HEK293 (cell line): Measurements from ENCODE around the gene FOXK2.
A peak's percentile ranks its signal among the peaks of the same experiment; 100 is the strongest.

Source experiments
- CTCF ChIA-PET: fragments of 350-600 bp; formaldehyde crosslinking; extraction: SDS; loops from one replicate; lab custom pipeline; 2021; ENCODE audit warnings: antibody characterized with exemption; lab: Yijun Ruan, JAX
- POLR2A ChIA-PET: fragments of 300-600 bp; formaldehyde crosslinking; extraction: SDS; loops from one replicate; lab custom pipeline; 2020; ENCODE audit warnings: antibody characterized with exemption, inconsistent platforms; lab: Yijun Ruan, JAX
- H3K27ac ChIP-seq: fragments of 200-500 bp; sonication (Bioruptor generic); 2 replicates; pipeline ENCODE4 v1.5.1; 2014; ENCODE audit warnings: low read depth, low read length, control low read depth, inconsistent platforms; ENCODE audit errors: extremely low read depth
- H3K36me3 ChIP-seq, 2 experiments: fragments of 200-500 bp in 1 of 2; sonication (Bioruptor generic) in 1 of 2; 1 replicate in 1 of 2; 2 replicates in 1 of 2; pipeline ENCODE4 v1.5.1; 2014 to 2017; ENCODE audit warnings: inconsistent platforms in 2 of 2, low read length in 2 of 2; ENCODE audit not compliant: control insufficient read depth in 2 of 2, insufficient read depth in 1 of 2
- H3K4me1 ChIP-seq: fragments of 200-500 bp; sonication (Bioruptor generic); 2 replicates; pipeline ENCODE4 v1.5.1; 2014; ENCODE audit warnings: mild to moderate bottlenecking, low read length, inconsistent platforms; ENCODE audit not compliant: control insufficient read depth, insufficient read depth
- H3K4me3 ChIP-seq: 2 replicates; pipeline ENCODE4 v1.5.1; 2011; ENCODE audit warnings: low read depth, mild to moderate bottlenecking, control low read depth, low read length, moderate library complexity
- H3K9me3 ChIP-seq: fragments of 200-500 bp; sonication (Bioruptor generic); 2 replicates; pipeline ENCODE4 v1.5.1; 2014; ENCODE audit warnings: low read depth, low read length, inconsistent platforms; ENCODE audit not compliant: control insufficient read depth, insufficient read depth
- KLF10 ChIP-seq: fragments of 450-650 bp; IDR thresholded peaks from 2 replicates; pipeline ENCODE4 v1.5.1; 2018; ENCODE audit warnings: missing biosample characterization, mild to moderate bottlenecking, missing genetic modification characterization
- SALL2 ChIP-seq: fragments of 450-650 bp; formaldehyde crosslinking; IDR thresholded peaks from 2 replicates; pipeline ENCODE4 v1.5.0; 2017; ENCODE audit warnings: missing biosample characterization, mild to moderate bottlenecking, missing genetic modification characterization, borderline replicate concordance
- SCRT1 ChIP-seq: fragments of 450-650 bp; formaldehyde crosslinking; IDR thresholded peaks from 2 replicates; pipeline ENCODE4 v1.5.1; 2016; ENCODE audit warnings: missing biosample characterization, missing genetic modification characterization, borderline replicate concordance
- SP3 ChIP-seq: fragments of 450-650 bp; formaldehyde crosslinking; IDR thresholded peaks from 2 replicates; pipeline ENCODE4 v1.5.1; 2016; ENCODE audit warnings: missing biosample characterization, missing genetic modification characterization
- ZBTB20 ChIP-seq: fragments of 450-650 bp; formaldehyde crosslinking; IDR thresholded peaks from 2 replicates; pipeline ENCODE4 v1.5.1; 2016; ENCODE audit warnings: missing biosample characterization, missing genetic modification characterization
- ZBTB21 ChIP-seq: fragments of 450-650 bp; formaldehyde crosslinking; IDR thresholded peaks from 2 replicates; pipeline ENCODE4 v1.5.1; 2017; ENCODE audit warnings: missing biosample characterization, missing genetic modification characterization
- ZBTB7A ChIP-seq: fragments of 450-650 bp; formaldehyde crosslinking; IDR thresholded peaks from 2 replicates; pipeline ENCODE4 v1.5.1; 2016; ENCODE audit warnings: low read depth, missing biosample characterization, missing genetic modification characterization
- ZFP3 ChIP-seq: fragments of 450-650 bp; formaldehyde crosslinking; IDR thresholded peaks from 2 replicates; pipeline ENCODE4 v1.5.1; 2016; ENCODE audit warnings: low read depth, missing biosample characterization, missing genetic modification characterization
- ZFP69B ChIP-seq: fragments of 450-650 bp; formaldehyde crosslinking; IDR thresholded peaks from 2 replicates; pipeline ENCODE4 v1.5.1; 2016; ENCODE audit warnings: missing biosample characterization, missing genetic modification characterization
- ZNF121 ChIP-seq: fragments of 450-650 bp; formaldehyde crosslinking; IDR thresholded peaks from 2 replicates; pipeline ENCODE4 v1.5.1; 2016; ENCODE audit warnings: missing biosample characterization, missing genetic modification characterization
- ZNF248 ChIP-seq: fragments of 450-650 bp; formaldehyde crosslinking; IDR thresholded peaks from 2 replicates; pipeline ENCODE4 v1.5.1; 2017; ENCODE audit warnings: missing biosample characterization, missing genetic modification characterization
- ZNF292 ChIP-seq: fragments of 450-650 bp; formaldehyde crosslinking; IDR thresholded peaks from 2 replicates; pipeline ENCODE4 v1.5.1; 2016; ENCODE audit warnings: low read depth, missing biosample characterization, missing genetic modification characterization, borderline replicate concordance
- ZNF391 ChIP-seq: fragments of 450-650 bp; formaldehyde crosslinking; IDR thresholded peaks from 2 replicates; pipeline ENCODE4 v1.5.1; 2016; ENCODE audit warnings: low read depth, missing biosample characterization, missing genetic modification characterization, borderline replicate concordance
- ZNF426 ChIP-seq: fragments of 450-650 bp; formaldehyde crosslinking; IDR thresholded peaks from 2 replicates; pipeline ENCODE4 v1.5.1; 2017; ENCODE audit warnings: missing biosample characterization, missing genetic modification characterization, mild to moderate bottlenecking, inconsistent platforms, moderate library complexity
- ZNF529 ChIP-seq: fragments of 450-650 bp; formaldehyde crosslinking; IDR thresholded peaks from 2 replicates; pipeline ENCODE4 v1.5.1; 2017; ENCODE audit warnings: missing genetic modification characterization, missing biosample characterization; ENCODE audit not compliant: insufficient replicate concordance
- ZNF555 ChIP-seq: fragments of 450-650 bp; formaldehyde crosslinking; conservative IDR thresholded peaks from 2 replicates; pipeline ENCODE4 v1.5.1; 2017; ENCODE audit warnings: missing biosample characterization, mild to moderate bottlenecking, missing genetic modification characterization, inconsistent platforms
- ZNF561 ChIP-seq: fragments of 450-650 bp; IDR thresholded peaks from 2 replicates; pipeline ENCODE4 v1.5.1; 2018; ENCODE audit warnings: missing biosample characterization, missing genetic modification characterization, borderline replicate concordance
- ZNF585B ChIP-seq: fragments of 450-650 bp; formaldehyde crosslinking; IDR thresholded peaks from 2 replicates; pipeline ENCODE4 v1.5.1; 2016; ENCODE audit warnings: missing biosample characterization, missing genetic modification characterization
- ZNF654 ChIP-seq: fragments of 450-650 bp; formaldehyde crosslinking; IDR thresholded peaks from 2 replicates; pipeline ENCODE4 v1.5.1; 2016; ENCODE audit warnings: low read depth, missing biosample characterization, missing genetic modification characterization
- ZNF658 ChIP-seq: fragments of 450-650 bp; formaldehyde crosslinking; IDR thresholded peaks from 2 replicates; pipeline ENCODE4; 2016; ENCODE audit warnings: missing biosample characterization, missing genetic modification characterization
- ZNF76 ChIP-seq: fragments of 450-650 bp; formaldehyde crosslinking; IDR thresholded peaks from 2 replicates; pipeline ENCODE4; 2016; ENCODE audit warnings: low read depth, missing biosample characterization, missing genetic modification characterization, borderline replicate concordance
- ZNF785 ChIP-seq: fragments of 450-650 bp; formaldehyde crosslinking; IDR thresholded peaks from 2 replicates; pipeline ENCODE4 v1.5.1; 2016; ENCODE audit warnings: missing biosample characterization, missing genetic modification characterization
- TF ChIP-seq, protein P1 (sequence below): fragments of 450-650 bp; formaldehyde crosslinking; IDR thresholded peaks from 2 replicates; pipeline ENCODE4 v1.5.1; 2016; ENCODE audit warnings: missing biosample characterization, missing genetic modification characterization, borderline replicate concordance
- TF ChIP-seq, protein P2 (sequence below): fragments of 450-650 bp; formaldehyde crosslinking; IDR thresholded peaks from 2 replicates; pipeline ENCODE4 v1.5.1; 2016; ENCODE audit warnings: missing biosample characterization, missing genetic modification characterization
- TF ChIP-seq, protein P3 (sequence below): fragments of 450-650 bp; formaldehyde crosslinking; IDR thresholded peaks from 2 replicates; pipeline ENCODE4 v1.5.1; 2017; ENCODE audit warnings: missing biosample characterization, missing genetic modification characterization
- TF ChIP-seq, protein P4 (sequence below): sonication (generic); formaldehyde crosslinking; IDR thresholded peaks from 2 replicates; pipeline ENCODE4 v1.8.1; 2022; ENCODE audit warnings: mild to moderate bottlenecking, moderate library complexity, missing genetic modification reagents

The FOXK2 gene

DNA sequence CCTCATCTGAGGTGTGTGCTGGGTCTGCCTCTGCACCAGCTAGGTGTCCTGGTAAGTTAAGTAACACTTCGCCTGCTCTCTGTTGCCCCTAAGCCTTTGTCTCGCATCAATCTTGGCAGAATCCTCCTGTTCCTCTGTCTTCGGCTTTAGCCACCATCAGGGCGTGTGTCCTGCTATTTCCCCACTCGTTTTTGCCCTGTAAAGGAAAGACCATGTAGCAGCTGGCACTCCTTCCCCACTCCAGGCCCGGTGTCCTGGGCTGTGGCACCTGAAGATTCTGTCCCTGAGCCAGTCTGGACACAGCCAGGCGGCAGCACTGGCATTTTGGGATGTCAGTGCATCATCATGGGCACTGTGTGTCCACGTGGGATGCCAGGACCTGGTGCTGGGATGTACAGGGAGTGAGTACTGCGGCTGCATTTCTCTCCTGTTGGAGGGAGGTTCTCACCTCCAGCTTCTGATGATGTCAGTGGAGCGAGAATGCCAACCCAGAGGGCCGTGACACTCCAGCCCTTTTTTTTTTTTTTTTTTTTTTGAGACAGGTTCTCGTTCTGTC is 26.2 kb upstream of the FOXK2 start (continued):
- TF ChIP-seq, protein P1, sequence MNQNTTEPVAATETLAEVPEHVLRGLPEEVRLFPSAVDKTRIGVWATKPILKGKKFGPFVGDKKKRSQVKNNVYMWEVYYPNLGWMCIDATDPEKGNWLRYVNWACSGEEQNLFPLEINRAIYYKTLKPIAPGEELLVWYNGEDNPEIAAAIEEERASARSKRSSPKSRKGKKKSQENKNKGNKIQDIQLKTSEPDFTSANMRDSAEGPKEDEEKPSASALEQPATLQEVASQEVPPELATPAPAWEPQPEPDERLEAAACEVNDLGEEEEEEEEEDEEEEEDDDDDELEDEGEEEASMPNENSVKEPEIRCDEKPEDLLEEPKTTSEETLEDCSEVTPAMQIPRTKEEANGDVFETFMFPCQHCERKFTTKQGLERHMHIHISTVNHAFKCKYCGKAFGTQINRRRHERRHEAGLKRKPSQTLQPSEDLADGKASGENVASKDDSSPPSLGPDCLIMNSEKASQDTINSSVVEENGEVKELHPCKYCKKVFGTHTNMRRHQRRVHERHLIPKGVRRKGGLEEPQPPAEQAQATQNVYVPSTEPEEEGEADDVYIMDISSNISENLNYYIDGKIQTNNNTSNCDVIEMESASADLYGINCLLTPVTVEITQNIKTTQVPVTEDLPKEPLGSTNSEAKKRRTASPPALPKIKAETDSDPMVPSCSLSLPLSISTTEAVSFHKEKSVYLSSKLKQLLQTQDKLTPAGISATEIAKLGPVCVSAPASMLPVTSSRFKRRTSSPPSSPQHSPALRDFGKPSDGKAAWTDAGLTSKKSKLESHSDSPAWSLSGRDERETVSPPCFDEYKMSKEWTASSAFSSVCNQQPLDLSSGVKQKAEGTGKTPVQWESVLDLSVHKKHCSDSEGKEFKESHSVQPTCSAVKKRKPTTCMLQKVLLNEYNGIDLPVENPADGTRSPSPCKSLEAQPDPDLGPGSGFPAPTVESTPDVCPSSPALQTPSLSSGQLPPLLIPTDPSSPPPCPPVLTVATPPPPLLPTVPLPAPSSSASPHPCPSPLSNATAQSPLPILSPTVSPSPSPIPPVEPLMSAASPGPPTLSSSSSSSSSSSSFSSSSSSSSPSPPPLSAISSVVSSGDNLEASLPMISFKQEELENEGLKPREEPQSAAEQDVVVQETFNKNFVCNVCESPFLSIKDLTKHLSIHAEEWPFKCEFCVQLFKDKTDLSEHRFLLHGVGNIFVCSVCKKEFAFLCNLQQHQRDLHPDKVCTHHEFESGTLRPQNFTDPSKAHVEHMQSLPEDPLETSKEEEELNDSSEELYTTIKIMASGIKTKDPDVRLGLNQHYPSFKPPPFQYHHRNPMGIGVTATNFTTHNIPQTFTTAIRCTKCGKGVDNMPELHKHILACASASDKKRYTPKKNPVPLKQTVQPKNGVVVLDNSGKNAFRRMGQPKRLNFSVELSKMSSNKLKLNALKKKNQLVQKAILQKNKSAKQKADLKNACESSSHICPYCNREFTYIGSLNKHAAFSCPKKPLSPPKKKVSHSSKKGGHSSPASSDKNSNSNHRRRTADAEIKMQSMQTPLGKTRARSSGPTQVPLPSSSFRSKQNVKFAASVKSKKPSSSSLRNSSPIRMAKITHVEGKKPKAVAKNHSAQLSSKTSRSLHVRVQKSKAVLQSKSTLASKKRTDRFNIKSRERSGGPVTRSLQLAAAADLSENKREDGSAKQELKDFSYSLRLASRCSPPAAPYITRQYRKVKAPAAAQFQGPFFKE (tag by site-specific recombination), result no peak
- TF ChIP-seq ZNF76 (tag by site-specific recombination), result no peak
- no peak for TF ChIP-seq ZNF121
- no peak for TF ChIP-seq ZNF585B (tag by site-specific recombination)
- no peak for TF ChIP-seq SP3 (tag by site-specific recombination)
- no peak for TF ChIP-seq ZNF529
- no peak for TF ChIP-seq ZNF426 (tag by site-specific recombination)
- TF ChIP-seq, protein P2, sequence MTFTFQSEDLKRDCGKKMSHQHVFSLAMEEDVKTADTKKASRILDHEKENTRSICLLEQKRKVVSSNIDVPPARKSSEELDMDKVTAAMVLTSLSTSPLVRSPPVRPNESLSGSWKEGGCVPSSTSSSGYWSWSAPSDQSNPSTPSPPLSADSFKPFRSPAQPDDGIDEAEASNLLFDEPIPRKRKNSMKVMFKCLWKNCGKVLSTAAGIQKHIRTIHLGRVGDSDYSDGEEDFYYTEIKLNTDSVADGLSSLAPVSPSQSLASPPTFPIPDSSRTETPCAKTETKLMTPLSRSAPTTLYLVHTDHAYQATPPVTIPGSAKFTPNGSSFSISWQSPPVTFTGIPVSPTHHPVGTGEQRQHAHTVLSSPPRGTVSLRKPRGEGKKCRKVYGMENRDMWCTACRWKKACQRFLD (tag by site-specific recombination), result no peak
- no peak for TF ChIP-seq ZNF248 (tag by site-specific recombination)

DNA sequence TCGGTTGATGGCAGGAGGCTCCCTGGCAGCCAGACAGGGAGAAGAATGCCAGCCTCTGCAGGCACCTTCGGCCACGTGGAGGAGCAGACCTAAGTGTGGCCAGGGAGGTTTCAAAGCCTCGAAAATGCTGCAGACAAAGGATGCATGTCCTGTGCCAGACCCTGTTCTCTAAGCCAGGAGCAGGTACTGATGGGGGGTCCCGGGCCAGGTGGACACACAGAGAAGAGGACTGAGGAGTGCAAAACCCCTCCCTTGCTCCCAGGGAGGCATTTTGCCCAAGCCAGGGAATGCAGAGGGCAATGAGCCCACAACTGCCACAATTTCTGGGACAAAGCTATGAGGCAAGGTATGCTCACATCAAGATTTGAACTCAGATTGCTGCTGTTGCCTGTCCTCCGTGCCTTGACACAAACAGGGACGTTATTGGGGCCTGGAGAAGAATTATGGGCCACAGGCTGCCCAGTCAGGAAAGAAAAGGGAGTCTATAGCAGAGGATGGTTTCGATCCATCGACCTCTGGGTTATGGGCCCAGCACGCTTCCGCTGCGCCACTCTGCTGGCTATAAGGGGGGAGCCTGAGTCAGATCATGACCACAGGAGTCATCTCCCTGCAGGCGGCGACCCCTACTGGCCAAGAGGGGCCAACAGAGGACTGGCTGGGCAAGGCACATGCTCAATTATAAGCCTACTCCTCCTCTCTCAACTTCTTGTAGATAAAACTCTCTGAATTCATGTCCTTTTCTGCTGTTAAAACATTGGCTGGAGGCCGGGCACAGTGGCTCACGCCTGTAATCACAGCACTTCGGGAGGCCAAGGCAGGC is 25.1 kb upstream of the FOXK2 start:
- POLR2A ChIA-PET, result interaction anchor here (0.5 to 2.3 kb wide), 7 partner anchors 22 to 271 kb away, joined by 3 to 13 read pairs (median 4); partner anchors contain the start of gene FOXK2
- Histone ChIP-seq H3K4me3 (peak overlapping the region; percentile 25), H3K4me1 (peaks cover 2% of the 10 kb centered on the region; the same call in 1 of the 2 replicates), H3K9me3 (no peaks in the 10 kb centered on the region), H3K36me3 (peaks cover 0 to 1% of the 10 kb centered on the region in 2 experiments; a peak in 1 of 3 replicates), H3K27ac (peak overlapping the region; percentile 0; the same call in 1 of the 2 replicates)
- CTCF ChIA-PET, result interaction anchor here (0.7 to 1.4 kb wide), 5 partner anchors 15 to 164 kb away, joined by 3 to 8 read pairs (median 4); no protein-coding TSS in a partner anchor
- TF ChIP-seq, protein P3, sequence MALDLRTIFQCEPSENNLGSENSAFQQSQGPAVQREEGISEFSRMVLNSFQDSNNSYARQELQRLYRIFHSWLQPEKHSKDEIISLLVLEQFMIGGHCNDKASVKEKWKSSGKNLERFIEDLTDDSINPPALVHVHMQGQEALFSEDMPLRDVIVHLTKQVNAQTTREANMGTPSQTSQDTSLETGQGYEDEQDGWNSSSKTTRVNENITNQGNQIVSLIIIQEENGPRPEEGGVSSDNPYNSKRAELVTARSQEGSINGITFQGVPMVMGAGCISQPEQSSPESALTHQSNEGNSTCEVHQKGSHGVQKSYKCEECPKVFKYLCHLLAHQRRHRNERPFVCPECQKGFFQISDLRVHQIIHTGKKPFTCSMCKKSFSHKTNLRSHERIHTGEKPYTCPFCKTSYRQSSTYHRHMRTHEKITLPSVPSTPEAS, result peak; percentile 55
- TF ChIP-seq ZBTB20 (peak; percentile 92), ZNF555 (no peak), ZNF292 (tag by site-specific recombination) (no peak), ZNF529 (no peak), ZBTB7A (tag by site-specific recombination) (peak; percentile 43), ZNF654 (tag by site-specific recombination) (peak; percentile 70), SALL2 (0 out of 2 replicates have a peak, but pooled peaks have one; percentile 78), KLF10 (peak; percentile 85), SCRT1 (tag by site-specific recombination) (peak; percentile 92), ZNF391 (peak; percentile 96; the same call in 1 of the 2 replicates), ZNF561 (tag by site-specific recombination) (peak; percentile 99), ZBTB21 (tag by site-specific recombination) (peak; percentile 61; the same call in 1 of the 2 replicates), ZNF785 (tag by site-specific recombination) (no peak), ZFP69B (tag by site-specific recombination) (peak; percentile 95), ZFP3 (tag by site-specific recombination) (no peak; the same call in 1 of the 2 replicates), ZNF658 (tag by site-specific recombination) (no peak)
- TF ChIP-seq, protein P4, sequence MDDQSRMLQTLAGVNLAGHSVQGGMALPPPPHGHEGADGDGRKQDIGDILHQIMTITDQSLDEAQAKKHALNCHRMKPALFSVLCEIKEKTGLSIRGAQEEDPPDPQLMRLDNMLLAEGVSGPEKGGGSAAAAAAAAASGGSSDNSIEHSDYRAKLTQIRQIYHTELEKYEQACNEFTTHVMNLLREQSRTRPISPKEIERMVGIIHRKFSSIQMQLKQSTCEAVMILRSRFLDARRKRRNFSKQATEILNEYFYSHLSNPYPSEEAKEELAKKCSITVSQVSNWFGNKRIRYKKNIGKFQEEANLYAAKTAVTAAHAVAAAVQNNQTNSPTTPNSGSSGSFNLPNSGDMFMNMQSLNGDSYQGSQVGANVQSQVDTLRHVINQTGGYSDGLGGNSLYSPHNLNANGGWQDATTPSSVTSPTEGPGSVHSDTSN, result 0 out of 2 replicates have a peak, but pooled peaks have one; percentile 52
